Ishikawa (cell line): ENCODE measurements around the gene GLP1R.

Source experiments
- CEBPB ChIP-seq: IDR thresholded peaks from 2 replicates; pipeline ENCODE4 v1.6.1; 2012
- CREB1 ChIP-seq: IDR thresholded peaks from 2 replicates; pipeline ENCODE4 v1.6.1; 2012; ENCODE audit warnings: low read depth
- EGR1 ChIP-seq: IDR thresholded peaks from 2 replicates; pipeline ENCODE4 v1.6.1; 2012
- EP300 ChIP-seq: IDR thresholded peaks from 2 replicates; pipeline ENCODE4 v1.6.1; 2012; ENCODE audit warnings: borderline replicate concordance
- FOXM1 ChIP-seq: IDR thresholded peaks from 2 replicates; pipeline ENCODE4 v1.6.1; 2012; ENCODE audit warnings: low read depth, borderline replicate concordance
- MAX ChIP-seq: IDR thresholded peaks from 2 replicates; pipeline ENCODE4 v1.6.1; 2012
- NFIC ChIP-seq: IDR thresholded peaks from 2 replicates; pipeline ENCODE4 v1.6.1; 2012
- RAD21 ChIP-seq: IDR thresholded peaks from 2 replicates; pipeline ENCODE4 v1.6.1; 2012; ENCODE audit warnings: low read depth
- REST ChIP-seq: IDR thresholded peaks from 2 replicates; pipeline ENCODE4 v1.6.1; 2012; ENCODE audit warnings: low read depth, mild to moderate bottlenecking
- TAF1 ChIP-seq: IDR thresholded peaks from 2 replicates; pipeline ENCODE4 v1.6.1; 2012; ENCODE audit warnings: low read depth, mild to moderate bottlenecking
- TCF12 ChIP-seq: IDR thresholded peaks from 2 replicates; pipeline ENCODE4 v1.6.1; 2012; ENCODE audit warnings: low read depth
- TEAD4 ChIP-seq: IDR thresholded peaks from 2 replicates; pipeline ENCODE4 v1.6.1; 2012
- USF1 ChIP-seq: IDR thresholded peaks from 2 replicates; pipeline ENCODE4 v1.6.1; 2012
- YY1 ChIP-seq: IDR thresholded peaks from 2 replicates; pipeline ENCODE4 v1.6.1; 2012; ENCODE audit warnings: low read depth
- ZBTB7A ChIP-seq: IDR thresholded peaks from 2 replicates; pipeline ENCODE4 v1.6.1; 2012; ENCODE audit warnings: low read depth

Gene GLP1R

GRCh38 chr6:39086711-39087110, 38.1 kb downstream of the GLP1R start:
- TF ChIP-seq YY1: no peak
- no peak for TF ChIP-seq MAX
- no peak for TF ChIP-seq TEAD4
- no peak for TF ChIP-seq TCF12
- no peak for TF ChIP-seq ZBTB7A

GRCh38 chr6:39087197-39087596, 38.6 kb downstream of the GLP1R start:
- no peak for TF ChIP-seq CEBPB
- no peak for TF ChIP-seq EGR1
- TF ChIP-seq CREB1: no peak
- TF ChIP-seq FOXM1: no peak
- TF ChIP-seq EP300: no peak
- no peak for TF ChIP-seq REST
- no peak for TF ChIP-seq ZBTB7A
- no peak for TF ChIP-seq TCF12
- TF ChIP-seq YY1: no peak
- no peak for TF ChIP-seq TEAD4
- TF ChIP-seq RAD21: no peak
- no peak for TF ChIP-seq NFIC
- no peak for TF ChIP-seq MAX
- no peak for TF ChIP-seq TAF1
- no peak for TF ChIP-seq USF1

GRCh38 chr6:39088331-39088730, 39.8 kb downstream of the GLP1R start:
- TF ChIP-seq RAD21 (peak; percentile 60), TEAD4 (no peak), REST (peak; percentile 89)

- no peak for TF ChIP-seq TAF1
- TF ChIP-seq YY1: no peak
- no peak for TF ChIP-seq CREB1
- no peak for TF ChIP-seq EGR1
- TF ChIP-seq TEAD4: no peak
- TF ChIP-seq MAX: no peak
- no peak for TF ChIP-seq NFIC
Measured at GRCh38 chr6:39090036-39090435, 41.5 kb downstream of the GLP1R start.

- TF ChIP-seq CREB1 (no peak), FOXM1 (no peak), YY1 (no peak)
Measured at GRCh38 chr6:39091220-39091619, 42.6 kb downstream of the GLP1R start.

GRCh38 chr6:39092124-39092523, 43.5 kb downstream of the GLP1R start:
- TF ChIP-seq FOXM1: no peak
- peak; percentile 16; the same call in 1 of the 2 replicates for TF ChIP-seq RAD21

GRCh38 chr6:39093149-39093708, 44.6 kb downstream of the GLP1R start:
- TF ChIP-seq USF1 (no peak), REST (no peak), CEBPB (no peak)
